ENCODE measurements around the gene PSMD12.
A peak's percentile ranks its signal among the peaks of the same experiment; 100 is the strongest.
"Not testable (repeated sequence)": the region's sequence is repeated elsewhere in the genome, so short reads cannot be mapped to it uniquely, and the experiment has no call there.

PSMD12 gene

DNA sequence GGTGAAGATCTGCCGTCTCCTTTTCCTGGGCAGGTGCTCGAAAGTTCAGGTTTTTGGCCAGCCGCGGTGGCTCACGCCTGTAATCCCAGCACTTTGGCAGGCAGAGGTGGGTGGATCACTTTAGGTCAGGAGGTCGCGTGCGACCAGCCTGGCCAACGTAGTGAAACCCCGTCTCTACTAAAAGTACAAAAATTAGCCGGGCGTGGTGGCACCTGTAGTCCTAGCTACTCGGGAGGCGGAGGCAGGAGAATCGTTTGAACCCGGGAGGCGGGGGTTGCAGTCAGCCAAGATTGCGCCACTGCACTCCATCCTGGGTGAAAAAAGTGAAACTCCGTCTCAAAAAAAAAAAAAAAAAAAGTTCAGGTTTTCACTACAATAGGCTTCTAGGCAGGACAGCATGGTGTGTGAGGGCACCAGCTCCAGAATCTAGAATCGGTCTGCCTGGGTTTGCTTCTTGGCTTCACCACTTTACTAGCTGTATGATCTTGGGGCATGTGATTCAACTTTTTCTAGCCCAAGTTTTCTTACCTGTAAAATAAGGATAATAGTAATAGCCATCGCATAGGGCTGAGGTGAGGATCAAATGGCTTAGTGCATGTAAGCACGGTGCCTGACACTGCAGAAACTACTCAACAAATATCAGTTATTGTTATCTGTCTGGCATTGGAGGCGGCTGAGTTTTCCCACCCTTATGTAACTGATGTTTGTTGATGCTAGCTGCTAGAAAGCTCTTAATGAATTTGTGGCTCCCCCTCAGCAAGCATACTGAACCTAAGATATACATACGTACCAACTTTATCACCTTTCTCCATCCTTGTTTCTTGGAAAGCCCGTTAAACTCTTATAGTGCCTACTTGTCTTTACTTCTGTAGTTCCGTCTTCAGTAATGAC lies 1.3 kb downstream of the PSMD12 start:
- no peak for DNase-seq
- in situ Hi-C loops (cut with HindIII; ENCODE audit: low pct_ligation_motif_present, low pct_unique_long_range_greater_than_20kb, low sequenced_read_pairs) = no loop called here

DNA sequence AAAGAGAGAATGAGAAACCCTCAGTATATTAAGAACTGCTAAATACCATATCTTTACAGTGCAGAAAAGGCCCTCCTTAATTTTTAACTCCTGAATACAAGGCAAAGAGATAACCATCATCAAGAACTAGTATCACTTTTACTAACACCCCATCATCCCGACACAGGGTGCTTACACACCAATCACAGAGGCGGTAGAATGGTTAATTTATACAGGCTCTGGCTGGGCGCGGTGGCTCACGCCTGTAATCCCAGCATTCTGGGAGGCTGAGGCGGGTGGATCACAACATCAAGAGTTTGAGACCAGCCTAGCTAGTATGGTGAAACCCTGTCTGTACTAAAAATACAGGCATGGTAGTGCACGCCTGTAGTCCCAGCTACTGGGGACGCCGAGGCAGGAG lies 4.2 kb downstream of the PSMD12 start:
- in situ Hi-C loops (cut with HindIII; ENCODE audit: low pct_ligation_motif_present, low pct_unique_long_range_greater_than_20kb, low sequenced_read_pairs) = no loop called here
- DNase-seq = no peak

DNA sequence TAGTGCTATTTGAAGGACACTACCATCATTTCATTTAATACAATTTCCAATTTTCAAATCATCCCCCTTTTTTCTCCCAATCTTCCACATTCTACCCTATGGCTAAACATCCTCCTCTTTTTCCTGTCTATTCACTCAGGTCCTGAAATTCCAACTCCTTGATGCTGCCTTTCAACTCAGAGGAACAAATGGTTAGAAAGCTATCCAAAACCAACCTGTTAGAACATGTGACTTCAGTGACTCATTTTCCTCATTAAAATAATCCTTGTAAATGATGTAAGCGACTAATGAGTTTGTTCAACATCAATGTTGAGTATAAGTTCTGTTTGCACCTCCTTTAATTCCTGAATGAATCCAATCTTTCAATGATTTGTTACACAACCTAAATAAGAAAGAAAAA lies 5.5 kb downstream of the PSMD12 start:
- no peak for DNase-seq
- in situ Hi-C loops (cut with HindIII; ENCODE audit: low pct_ligation_motif_present, low pct_unique_long_range_greater_than_20kb, low sequenced_read_pairs) = no loop called here

DNA sequence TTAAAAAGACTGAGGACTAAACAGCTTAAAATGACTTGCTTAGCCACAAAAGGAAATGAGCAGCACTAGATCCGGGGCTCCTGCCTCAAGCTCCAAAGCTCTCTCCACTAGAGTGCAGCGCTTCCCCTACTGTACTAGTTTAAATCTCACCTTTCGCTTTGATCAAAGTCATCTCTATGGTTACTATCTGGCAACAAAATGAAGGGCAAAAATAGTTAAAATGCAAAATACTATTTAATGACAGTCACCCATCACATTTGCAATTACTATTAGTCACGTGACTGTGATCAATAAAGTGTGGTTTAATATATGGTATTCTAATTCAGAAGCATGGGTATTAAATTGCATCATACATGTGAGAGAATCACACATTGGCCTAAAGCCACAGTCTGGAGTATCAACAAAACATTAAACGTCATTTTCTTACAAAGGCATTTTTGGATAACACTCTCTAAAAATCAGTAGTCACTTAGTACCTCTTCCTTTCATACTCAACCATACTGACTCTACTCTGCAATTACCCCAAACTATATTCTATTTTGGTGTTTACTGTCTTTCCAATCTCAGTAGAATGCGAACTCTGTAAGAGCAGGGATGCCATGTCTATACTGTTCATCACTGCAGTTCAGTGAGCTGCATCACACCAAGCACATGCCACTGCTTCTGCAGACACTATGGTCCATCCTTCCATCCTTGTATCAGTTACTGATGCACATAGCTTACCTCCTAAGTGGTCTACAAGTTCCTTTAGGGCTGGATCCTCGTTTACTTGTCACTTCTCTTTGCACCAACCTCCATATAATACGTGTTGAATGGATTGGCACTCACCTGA lies 6.2 kb downstream of the PSMD12 start:
- in situ Hi-C loops (cut with HindIII; ENCODE audit: low pct_ligation_motif_present, low pct_unique_long_range_greater_than_20kb, low sequenced_read_pairs) = no loop called here
- DNase-seq = peak; percentile 36

DNA sequence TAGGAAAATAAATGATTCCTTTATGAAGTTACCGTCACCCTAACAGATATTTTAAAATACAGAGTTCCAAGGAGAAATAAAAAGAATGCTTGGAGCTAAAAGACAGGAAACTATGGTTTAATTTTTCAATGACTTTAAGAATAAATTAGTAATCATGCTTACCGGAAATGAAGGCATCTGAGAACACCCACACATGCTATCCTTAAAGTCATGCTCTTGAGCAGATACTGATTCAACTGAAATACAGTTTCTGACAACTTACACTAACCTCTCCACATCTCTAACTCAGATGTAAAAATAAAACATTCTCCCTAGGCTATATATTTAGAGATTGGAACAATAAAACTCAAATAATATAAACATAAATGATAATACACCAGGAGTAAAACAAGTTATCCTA lies 7.8 kb downstream of the PSMD12 start:
- in situ Hi-C loops (cut with HindIII; ENCODE audit: low pct_ligation_motif_present, low pct_unique_long_range_greater_than_20kb, low sequenced_read_pairs) = no loop called here
- no peak for DNase-seq

DNA sequence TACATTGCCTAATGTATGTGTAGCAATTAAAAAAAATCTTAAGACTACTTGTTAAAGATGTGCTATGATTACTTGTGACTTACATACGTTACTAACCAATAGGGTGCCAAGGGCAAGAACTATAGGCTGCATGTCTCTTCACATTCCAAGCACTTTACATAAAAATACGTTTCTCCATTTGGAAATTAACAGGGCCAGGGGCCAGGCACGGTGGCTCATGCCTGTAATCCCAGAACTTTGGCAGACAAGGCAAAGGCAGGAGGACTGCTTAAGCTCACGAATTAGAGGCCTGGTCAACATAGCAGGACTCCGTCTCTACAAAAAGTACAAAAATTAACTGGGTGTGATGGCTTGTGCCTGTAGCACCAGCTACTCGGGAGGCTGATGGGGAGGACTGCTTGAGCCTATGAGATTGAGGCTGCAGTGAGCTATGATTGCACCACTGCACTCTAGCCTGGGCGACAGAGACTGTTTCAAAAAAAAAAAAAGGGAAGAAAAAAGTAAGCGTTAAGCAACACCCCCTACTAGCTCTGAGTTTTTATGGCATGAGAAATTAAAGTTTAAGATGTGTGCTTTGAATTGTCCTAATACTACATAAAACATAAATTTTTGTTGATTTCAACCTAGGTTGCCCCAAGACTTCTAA lies 12.3 kb downstream of the PSMD12 start:
- DNase-seq = no peak
- in situ Hi-C loops (cut with HindIII; ENCODE audit: low pct_ligation_motif_present, low pct_unique_long_range_greater_than_20kb, low sequenced_read_pairs) = no loop called here

DNA sequence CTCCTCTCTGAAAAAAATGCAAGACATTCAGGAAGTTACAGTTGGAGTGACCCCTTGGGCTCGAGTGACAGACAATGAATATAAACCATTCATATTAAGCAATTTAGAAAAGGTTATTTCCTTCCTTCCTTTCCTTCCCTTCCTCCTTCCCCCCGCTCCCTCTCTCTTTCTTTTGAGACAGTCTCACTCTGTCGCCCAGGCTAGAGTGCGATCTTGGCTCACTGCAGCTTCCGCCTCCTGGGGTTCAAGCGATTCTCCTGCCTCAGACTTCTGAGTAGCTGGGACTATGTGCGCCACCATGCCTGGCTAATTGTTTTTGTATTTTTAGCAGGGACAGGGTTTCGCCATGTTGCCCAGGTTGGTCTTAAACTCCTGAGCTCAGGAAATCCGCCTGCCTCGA lies 13.2 kb downstream of the PSMD12 start:
- in situ Hi-C loops (cut with HindIII; ENCODE audit: low pct_ligation_motif_present, low pct_unique_long_range_greater_than_20kb, low sequenced_read_pairs) = no loop called here
- DNase-seq = no peak

DNA sequence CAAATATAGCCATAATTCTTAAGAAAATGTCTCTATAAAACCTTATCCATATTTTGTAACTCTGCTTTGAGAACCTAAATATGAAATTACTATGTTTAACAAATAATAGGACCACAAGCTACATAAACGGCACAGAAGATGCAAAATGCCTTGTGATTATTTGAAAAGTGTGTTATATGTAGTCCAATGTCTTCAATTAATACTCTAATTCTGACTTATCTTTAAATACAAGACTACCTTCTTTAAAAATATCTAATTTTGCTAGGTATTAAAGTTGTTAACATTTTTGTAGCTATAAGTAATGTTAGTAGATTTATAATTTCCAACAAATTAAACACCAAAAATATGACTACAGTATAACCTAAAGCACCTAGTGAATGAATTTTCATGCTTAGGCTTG lies 17.0 kb downstream of the PSMD12 start:
- no peak for DNase-seq
- in situ Hi-C loops (cut with HindIII; ENCODE audit: low pct_ligation_motif_present, low pct_unique_long_range_greater_than_20kb, low sequenced_read_pairs) = no loop called here

DNA sequence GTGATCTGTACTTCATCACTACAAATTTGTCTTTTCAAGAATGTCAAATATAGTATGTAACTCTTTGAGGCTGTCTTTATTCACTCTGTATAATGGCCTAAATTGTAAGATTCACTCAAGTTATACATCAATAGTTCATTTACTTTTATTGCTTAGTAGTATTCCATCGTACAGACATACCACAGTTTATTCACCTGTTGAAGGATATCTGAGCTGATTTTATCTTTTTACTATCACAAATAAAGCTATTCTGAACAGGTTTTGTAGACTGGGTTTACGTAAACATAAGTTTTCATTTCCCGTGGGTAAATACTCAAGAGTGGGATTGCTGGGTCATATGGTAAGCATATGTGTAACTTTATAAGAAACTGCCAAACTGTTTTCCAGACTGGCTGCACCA lies 18.6 kb downstream of the PSMD12 start:
- in situ Hi-C loops (cut with HindIII; ENCODE audit: low pct_ligation_motif_present, low pct_unique_long_range_greater_than_20kb, low sequenced_read_pairs) = no loop called here
- DNase-seq = no peak

DNA sequence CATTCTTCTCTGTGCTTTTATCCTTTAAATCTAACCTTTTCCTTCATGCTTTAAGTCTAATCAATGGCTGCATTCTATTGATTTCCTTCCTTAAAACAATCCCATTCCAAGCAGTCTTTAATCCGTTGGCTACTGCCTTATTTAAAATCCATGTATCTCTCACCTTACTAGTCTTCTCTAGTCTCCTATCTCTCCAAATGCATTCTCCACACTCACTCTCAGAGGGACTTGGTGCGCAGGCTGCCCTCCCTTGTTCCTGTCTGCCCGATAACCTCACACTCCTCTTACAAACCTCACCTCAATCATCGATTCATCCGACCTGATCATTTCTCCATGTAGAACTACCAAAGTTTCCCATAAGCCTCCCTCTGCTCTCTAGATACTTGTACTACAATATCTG lies 23.1 kb downstream of the PSMD12 start:
- in situ Hi-C loops (cut with HindIII; ENCODE audit: low pct_ligation_motif_present, low pct_unique_long_range_greater_than_20kb, low sequenced_read_pairs) = no loop called here

DNA sequence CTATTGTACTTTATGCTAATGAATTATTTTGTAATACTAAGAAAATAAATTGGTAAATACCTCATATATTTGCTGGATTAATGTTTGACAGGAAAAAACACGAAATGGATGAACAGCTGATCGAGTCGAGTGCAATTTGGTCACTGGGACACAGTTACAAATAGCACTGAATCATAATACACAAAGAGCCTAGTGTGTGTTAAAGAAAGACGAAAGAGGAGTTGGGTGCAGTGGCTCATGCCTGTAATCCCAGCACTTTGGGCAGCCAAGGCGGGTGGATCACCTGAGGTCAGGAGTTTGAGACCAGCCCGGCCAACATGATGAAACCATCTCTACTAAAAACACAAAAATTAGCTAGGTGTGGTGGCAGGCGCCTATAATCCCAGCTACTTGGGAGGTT lies 28.0 kb downstream of the PSMD12 start:
- DNase-seq; in situ Hi-C loops (cut with HindIII; ENCODE audit: low pct_ligation_motif_present, low pct_unique_long_range_greater_than_20kb, low sequenced_read_pairs): not testable (repeated sequence)

More for the DNA sequence above, 23.1 kb downstream of the PSMD12 start:
- DNase-seq = no peak

DNA sequence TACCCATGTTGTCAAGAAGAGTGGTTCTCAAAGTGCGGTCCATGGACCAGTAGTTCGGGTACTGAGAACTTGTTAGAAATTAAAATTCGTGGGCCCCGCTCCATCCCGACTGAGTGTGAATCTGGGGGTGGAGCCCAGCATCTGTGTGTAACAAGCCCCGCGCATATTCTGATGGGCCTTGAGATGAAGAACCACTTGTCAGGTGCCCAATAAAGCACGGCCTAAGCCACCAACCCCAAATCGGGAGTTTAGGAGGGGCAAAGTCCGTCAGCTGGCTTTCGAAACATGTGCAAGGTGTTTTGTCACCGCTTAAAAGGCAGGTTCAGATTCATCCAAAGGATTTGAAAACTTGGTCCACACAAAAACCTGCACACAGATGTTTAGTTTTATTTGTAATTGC lies 29.5 kb downstream of the PSMD12 start:
- no peak for DNase-seq
- in situ Hi-C loops (cut with HindIII; ENCODE audit: low pct_ligation_motif_present, low pct_unique_long_range_greater_than_20kb, low sequenced_read_pairs) = no loop called here

DNA sequence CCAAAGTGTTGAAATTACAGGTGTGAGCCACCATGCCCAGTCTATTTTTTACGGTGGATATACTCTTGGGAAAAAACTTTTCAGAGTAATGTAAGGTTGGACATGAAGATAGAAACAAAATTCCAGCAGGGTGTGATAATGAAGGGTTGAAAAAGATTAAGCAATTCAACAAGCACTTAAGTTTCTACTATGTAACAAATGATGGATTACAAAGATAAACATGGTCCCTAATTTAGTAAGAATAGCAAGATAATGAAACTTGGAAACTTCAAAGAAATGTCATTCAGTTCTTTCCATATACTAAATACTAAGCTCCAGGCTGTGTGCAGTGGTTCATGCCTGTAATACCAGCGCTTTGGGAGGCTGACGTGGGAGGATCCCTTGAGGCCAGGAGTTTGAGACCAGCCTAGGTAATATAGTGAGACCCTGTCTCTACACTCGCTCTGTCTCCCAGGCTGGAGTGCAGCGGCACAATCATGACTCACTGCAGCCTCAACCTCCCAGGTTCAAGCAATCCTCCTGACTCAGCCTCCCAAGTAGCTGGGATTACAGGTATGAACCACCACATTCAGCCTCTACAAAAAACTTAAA lies 31.0 kb downstream of the PSMD12 start:
- no peak for DNase-seq
- in situ Hi-C loops (cut with HindIII; ENCODE audit: low pct_ligation_motif_present, low pct_unique_long_range_greater_than_20kb, low sequenced_read_pairs) = no loop called here

DNA sequence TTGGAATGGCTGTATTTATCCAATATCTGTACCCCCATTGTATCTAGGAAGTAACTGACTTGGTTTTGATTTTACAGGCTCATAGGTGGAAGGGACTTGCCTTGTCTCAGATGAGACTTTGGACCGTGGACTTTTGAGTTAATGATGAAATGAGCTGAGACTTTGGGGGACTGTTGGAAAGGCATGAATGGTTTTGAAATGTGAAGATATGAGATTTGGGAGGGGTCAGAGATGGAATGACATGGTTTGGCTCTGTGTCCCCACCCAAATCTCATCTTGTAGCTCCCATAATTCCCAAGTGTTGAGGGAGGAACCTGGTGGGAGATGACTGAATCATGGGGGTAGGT lies 34.2 kb downstream of the PSMD12 start:
- in situ Hi-C loops (cut with HindIII; ENCODE audit: low pct_ligation_motif_present, low pct_unique_long_range_greater_than_20kb, low sequenced_read_pairs); DNase-seq: not testable (repeated sequence)

DNA sequence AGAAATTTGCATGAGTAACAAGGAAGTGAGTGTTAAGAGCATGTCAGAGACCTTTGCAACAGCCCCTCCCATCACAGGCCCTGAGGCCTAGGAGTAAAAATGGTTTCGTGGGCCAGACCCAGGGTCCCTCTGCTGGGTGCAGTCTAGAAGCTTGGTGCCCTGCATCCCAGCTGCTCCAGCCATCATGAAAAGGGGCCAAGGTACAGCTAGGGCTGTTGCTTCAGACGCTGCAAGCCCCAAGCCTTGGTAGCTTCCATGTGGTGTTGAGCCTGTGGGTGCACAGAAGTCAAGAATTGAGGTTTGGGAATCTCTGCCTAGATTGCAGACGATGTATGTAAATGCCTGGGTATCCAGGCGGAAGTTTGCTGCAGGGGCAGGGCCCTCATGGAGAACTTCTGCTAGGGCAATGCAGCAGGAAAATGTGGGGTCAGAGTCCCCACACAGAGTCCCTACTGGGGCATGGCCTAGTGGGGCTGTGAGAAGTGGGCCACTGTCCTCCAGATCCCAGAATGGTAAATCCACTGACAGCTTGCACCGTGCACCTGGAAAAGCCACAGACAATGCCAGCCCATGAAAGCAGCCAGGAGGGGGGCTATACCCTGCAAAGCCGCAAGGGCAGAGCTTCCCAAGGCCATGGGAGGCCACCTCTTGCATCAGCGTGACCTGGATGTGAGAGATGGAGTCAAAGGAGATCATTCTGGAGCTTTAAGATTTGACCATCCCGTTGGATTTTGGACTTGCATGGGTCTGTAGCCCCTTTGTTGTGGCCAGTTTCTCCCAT lies 34.8 kb downstream of the PSMD12 start:
- in situ Hi-C loops (cut with HindIII; ENCODE audit: low pct_ligation_motif_present, low pct_unique_long_range_greater_than_20kb, low sequenced_read_pairs); DNase-seq: not testable (repeated sequence)

DNA sequence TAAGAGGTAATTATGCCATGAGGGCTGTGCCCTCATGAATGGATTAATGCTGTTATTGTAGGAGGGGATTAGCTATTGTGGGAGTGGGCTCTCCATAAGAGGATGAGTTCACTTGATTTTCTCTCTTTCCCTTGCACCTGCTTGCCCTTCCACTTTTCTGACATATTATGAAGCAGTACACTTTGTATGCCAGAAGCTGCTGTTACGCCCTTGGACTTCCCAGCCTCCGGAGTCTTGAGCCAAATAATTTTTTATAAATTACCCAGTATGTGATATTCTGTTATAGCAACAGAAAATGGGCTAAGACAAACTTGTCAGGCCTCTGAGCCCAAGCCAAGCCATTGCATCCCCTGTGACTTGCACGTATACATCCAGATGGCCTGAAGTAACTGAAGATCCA lies 38.4 kb downstream of the PSMD12 start:
- no peak for DNase-seq
- in situ Hi-C loops (cut with HindIII; ENCODE audit: low pct_ligation_motif_present, low pct_unique_long_range_greater_than_20kb, low sequenced_read_pairs) = no loop called here

DNA sequence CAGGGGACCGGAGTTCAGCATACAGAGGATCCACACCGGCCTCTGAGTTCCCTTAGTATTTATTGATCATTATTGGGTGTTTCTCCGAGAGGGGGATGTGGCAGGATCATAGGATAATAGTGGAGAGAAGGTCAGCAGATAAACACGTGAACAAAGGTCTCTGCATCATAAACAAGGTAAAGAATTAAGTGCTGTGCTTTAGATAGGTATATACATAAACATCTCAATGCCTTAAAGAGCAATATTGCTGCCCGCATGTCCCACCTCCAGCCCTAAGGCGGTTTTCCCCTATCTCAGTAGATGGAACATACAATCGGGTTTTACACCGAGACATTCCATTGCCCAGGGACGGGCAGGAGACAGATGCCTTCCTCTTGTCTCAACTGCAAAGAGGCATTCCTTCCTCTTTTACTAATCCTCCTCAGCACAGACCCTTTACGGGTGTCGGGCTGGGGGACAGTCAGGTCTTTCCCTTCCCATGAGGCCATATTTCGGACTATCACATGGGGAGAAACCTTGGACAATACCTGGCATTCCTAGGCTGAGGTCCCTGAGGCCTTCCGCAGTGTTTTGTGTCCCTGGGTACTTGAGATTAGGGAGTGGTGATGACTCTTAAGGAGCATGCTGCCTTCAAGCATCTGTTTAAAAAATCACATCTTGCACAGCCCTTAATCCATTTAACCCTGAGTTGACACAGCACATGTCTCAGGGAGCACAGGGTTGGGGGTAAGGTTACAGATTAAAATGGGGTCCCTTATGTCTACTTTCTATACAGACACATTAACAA lies 39.2 kb downstream of the PSMD12 start:
- in situ Hi-C loops (cut with HindIII; ENCODE audit: low pct_ligation_motif_present, low pct_unique_long_range_greater_than_20kb, low sequenced_read_pairs); DNase-seq: not testable (repeated sequence)

DNA sequence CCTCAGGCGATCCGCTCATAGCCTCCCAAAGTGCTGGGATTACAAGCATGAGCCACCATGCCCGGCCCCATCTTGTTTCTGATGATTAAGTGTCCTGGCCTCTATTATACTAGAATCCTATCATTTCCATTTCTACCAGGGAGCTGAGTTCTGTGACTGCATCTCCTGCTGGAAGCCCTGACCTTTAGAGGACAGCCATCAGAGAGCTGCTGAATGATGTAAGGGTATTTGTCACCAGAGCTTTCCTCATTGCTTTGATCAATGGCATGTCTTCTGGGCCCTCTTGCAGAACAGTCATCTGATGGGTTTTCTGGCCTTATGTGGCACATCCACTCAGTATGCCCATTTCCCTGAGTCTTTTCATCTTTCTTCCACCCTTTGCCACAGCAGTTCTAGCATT lies 39.9 kb downstream of the PSMD12 start:
- in situ Hi-C loops (cut with HindIII; ENCODE audit: low pct_ligation_motif_present, low pct_unique_long_range_greater_than_20kb, low sequenced_read_pairs) = no loop called here
- no peak for DNase-seq

Data from ACHN (cell line).